ENCODE results near the gene CCDC12.

Gene CCDC12

GRCh38 chr3:46994801-46995731 is 18.5 kb upstream of the CCDC12 start:
- Histone ChIP-seq H3K9me3 (ENCODE audit: insufficient read depth, low read length, severe bottlenecking) (no peaks in the 10 kb centered on the region), H3K36me3 (ENCODE audit: insufficient read depth, low read length) (peaks cover 98% of the 10 kb centered on the region), H3K4me3 (ENCODE audit: low read depth in 1 of 2, low read length in 2 of 2) (no peak overlapping the region), H4K20me1 (ENCODE audit: insufficient read depth, low read length) (peaks cover 3% of the 10 kb centered on the region; the same call in 1 of the 2 replicates), H3K27ac (ENCODE audit: low read length) (peak overlapping the region; percentile 40; the same call in 1 of the 2 replicates), H3K9ac (ENCODE audit: low read depth, low read length) (no peak overlapping the region), H3K4me2 (ENCODE audit: insufficient read depth, low read length) (no peak overlapping the region), H3K27me3 (ENCODE audit: insufficient read depth, low read length, poor library complexity) (no peaks in the 10 kb centered on the region), H3K79me2 (ENCODE audit: insufficient read depth, low read length) (no peaks in the 10 kb centered on the region), H2AFZ (ENCODE audit: low read depth, low read length) (no peak overlapping the region), H3K4me1 (ENCODE audit: insufficient read depth, low read length) (no peaks in the 10 kb centered on the region)
- no peak for TF ChIP-seq EZH2 (IDR thresholded peaks at IDR 0.05; ENCODE audit: borderline replicate concordance, low read depth, low read length, severe bottlenecking)
- TF ChIP-seq, protein P1, sequence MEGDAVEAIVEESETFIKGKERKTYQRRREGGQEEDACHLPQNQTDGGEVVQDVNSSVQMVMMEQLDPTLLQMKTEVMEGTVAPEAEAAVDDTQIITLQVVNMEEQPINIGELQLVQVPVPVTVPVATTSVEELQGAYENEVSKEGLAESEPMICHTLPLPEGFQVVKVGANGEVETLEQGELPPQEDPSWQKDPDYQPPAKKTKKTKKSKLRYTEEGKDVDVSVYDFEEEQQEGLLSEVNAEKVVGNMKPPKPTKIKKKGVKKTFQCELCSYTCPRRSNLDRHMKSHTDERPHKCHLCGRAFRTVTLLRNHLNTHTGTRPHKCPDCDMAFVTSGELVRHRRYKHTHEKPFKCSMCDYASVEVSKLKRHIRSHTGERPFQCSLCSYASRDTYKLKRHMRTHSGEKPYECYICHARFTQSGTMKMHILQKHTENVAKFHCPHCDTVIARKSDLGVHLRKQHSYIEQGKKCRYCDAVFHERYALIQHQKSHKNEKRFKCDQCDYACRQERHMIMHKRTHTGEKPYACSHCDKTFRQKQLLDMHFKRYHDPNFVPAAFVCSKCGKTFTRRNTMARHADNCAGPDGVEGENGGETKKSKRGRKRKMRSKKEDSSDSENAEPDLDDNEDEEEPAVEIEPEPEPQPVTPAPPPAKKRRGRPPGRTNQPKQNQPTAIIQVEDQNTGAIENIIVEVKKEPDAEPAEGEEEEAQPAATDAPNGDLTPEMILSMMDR (IDR thresholded peaks at IDR 0.05; ENCODE audit: borderline replicate concordance, extremely low read depth, low read length, poor library complexity, severe bottlenecking): no peak
- no peak for ATAC-seq (ENCODE audit: insufficient read depth, low read depth)
- DNase-seq: no peak

DNA sequence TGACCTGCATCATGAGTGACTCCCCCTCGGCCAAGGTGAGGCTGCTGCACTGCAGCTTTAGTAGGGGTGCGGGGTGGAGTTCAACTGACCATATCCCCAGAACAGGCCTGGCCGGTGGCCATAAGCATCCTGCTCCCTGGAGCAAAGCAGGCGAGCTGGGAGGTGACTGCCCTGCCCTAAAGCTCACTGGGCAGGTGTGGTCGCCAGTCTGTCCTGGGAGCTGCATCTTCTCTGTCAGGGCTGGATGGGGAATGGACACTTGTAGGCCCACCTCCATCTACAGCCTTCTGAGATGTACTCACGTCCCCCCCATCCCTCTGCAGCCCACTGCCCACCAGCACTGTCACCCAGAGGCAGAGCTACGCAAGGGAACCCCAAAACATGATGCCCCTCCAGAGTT is 17.4 kb upstream of the CCDC12 start:
- ATAC-seq (ENCODE audit: insufficient read depth, low read depth) (no peak), DNase-seq (no peak)
- Histone ChIP-seq H3K9me3 (ENCODE audit: insufficient read depth, low read length, severe bottlenecking) (no peaks in the 10 kb centered on the region), H3K9ac (ENCODE audit: low read depth, low read length) (no peak overlapping the region), H3K4me1 (ENCODE audit: insufficient read depth, low read length) (peaks cover 3% of the 10 kb centered on the region), H2AFZ (ENCODE audit: low read depth, low read length) (no peak overlapping the region), H3K27ac (ENCODE audit: low read length) (0 out of 2 replicates have a peak overlapping the region, but pooled peaks have one; percentile 20), H3K4me3 (ENCODE audit: low read depth in 1 of 2, low read length in 2 of 2) (no peak overlapping the region), H3K4me2 (ENCODE audit: insufficient read depth, low read length) (no peak overlapping the region), H3K36me3 (ENCODE audit: insufficient read depth, low read length) (peaks cover 97% of the 10 kb centered on the region), H3K27me3 (ENCODE audit: insufficient read depth, low read length, poor library complexity) (no peaks in the 10 kb centered on the region), H3K79me2 (ENCODE audit: insufficient read depth, low read length) (no peaks in the 10 kb centered on the region), H4K20me1 (ENCODE audit: insufficient read depth, low read length) (peaks cover 3% of the 10 kb centered on the region; the same call in 1 of the 2 replicates)
- no peak for TF ChIP-seq EZH2 (IDR thresholded peaks at IDR 0.05; ENCODE audit: borderline replicate concordance, low read depth, low read length, severe bottlenecking)
- TF ChIP-seq, protein P1 (IDR thresholded peaks at IDR 0.05; ENCODE audit: borderline replicate concordance, extremely low read depth, low read length, poor library complexity, severe bottlenecking): no peak

DNA sequence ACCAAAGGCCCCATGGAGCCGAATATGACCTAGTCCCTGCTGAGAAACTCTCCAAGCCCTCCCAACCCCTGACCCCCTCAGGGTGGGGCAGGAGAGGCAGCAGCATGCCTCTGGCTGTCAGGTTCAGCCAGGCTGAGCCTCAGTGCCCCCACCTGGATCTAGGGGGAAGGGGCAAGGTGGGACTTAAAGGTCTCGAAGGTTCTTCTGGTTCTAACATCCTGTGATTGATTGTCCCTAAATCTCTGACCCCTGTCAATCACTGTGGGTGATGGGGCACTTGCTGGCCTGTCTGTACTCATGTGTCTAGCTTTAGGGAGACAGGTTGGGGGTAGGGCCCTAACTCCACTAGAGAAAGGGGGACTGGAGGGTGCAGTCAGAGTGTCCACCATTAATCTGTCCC is 16.7 kb upstream of the CCDC12 start:
- DNase-seq (no peak), ATAC-seq (ENCODE audit: insufficient read depth, low read depth) (no peak)
- Histone ChIP-seq H3K4me1 (ENCODE audit: insufficient read depth, low read length) (peaks cover 10% of the 10 kb centered on the region), H3K9me3 (ENCODE audit: insufficient read depth, low read length, severe bottlenecking) (no peaks in the 10 kb centered on the region), H3K79me2 (ENCODE audit: insufficient read depth, low read length) (peaks cover 7% of the 10 kb centered on the region), H2AFZ (ENCODE audit: low read depth, low read length) (no peak overlapping the region), H3K4me2 (ENCODE audit: insufficient read depth, low read length) (no peak overlapping the region), H3K27me3 (ENCODE audit: insufficient read depth, low read length, poor library complexity) (no peaks in the 10 kb centered on the region), H3K4me3 (ENCODE audit: low read depth in 1 of 2, low read length in 2 of 2) (no peak overlapping the region), H3K36me3 (ENCODE audit: insufficient read depth, low read length) (peaks cover 97% of the 10 kb centered on the region), H4K20me1 (ENCODE audit: insufficient read depth, low read length) (0 out of 2 replicates have a peak, but pooled peaks cover 4% of the 10 kb centered on the region), H3K27ac (ENCODE audit: low read length) (peak overlapping the region; percentile 11; the same call in 1 of the 2 replicates), H3K9ac (ENCODE audit: low read depth, low read length) (no peak overlapping the region)
- TF ChIP-seq EZH2 (IDR thresholded peaks at IDR 0.05; ENCODE audit: borderline replicate concordance, low read depth, low read length, severe bottlenecking): no peak
- TF ChIP-seq, protein P1 (IDR thresholded peaks at IDR 0.05; ENCODE audit: borderline replicate concordance, extremely low read depth, low read length, poor library complexity, severe bottlenecking): no peak

Measured in DND-41 (cell line).